Measurements from ENCODE around the gene RERG.
A peak's percentile ranks its signal among the peaks of the same experiment; 100 is the strongest.

The RERG gene

GRCh38 chr12:15183821-15184220 is 37.4 kb downstream of the RERG start:
- DNase-seq: no peak

GRCh38 chr12:15181017-15181683 is 40.1 kb downstream of the RERG start:
- DNase-seq: no peak

- no peak for DNase-seq
Measured at GRCh38 chr12:15180325-15180724, 40.9 kb downstream of the RERG start.

GRCh38 chr12:15179672-15180071 is 41.5 kb downstream of the RERG start:
- DNase-seq: no peak

- no peak for DNase-seq
Measured at GRCh38 chr12:15173142-15173541, 48.1 kb downstream of the RERG start.

GRCh38 chr12:15172060-15172822 is 49.0 kb downstream of the RERG start:
- no peak for DNase-seq

- DNase-seq: no peak
Measured at GRCh38 chr12:15171012-15171655, 50.1 kb downstream of the RERG start.

GRCh38 chr12:15168026-15168678 is 53.1 kb downstream of the RERG start:
- no peak for DNase-seq

GRCh38 chr12:15165012-15165659 is 56.1 kb downstream of the RERG start:
- no peak for DNase-seq

GRCh38 chr12:15163030-15163976 is 57.9 kb downstream of the RERG start:
- DNase-seq: peak; percentile 42

- DNase-seq: no peak
Measured at GRCh38 chr12:15158083-15158482, 63.1 kb downstream of the RERG start.

- DNase-seq: no peak
Measured at GRCh38 chr12:15157269-15157671, 63.9 kb downstream of the RERG start.

GRCh38 chr12:15155271-15155670 is 65.9 kb downstream of the RERG start:
- DNase-seq: peak; percentile 83

GRCh38 chr12:15154103-15154502 is 67.1 kb downstream of the RERG start:
- DNase-seq: no peak

GRCh38 chr12:15152868-15153267 is 68.3 kb downstream of the RERG start:
- DNase-seq: no peak

GRCh38 chr12:15152456-15152855 is 68.8 kb downstream of the RERG start:
- DNase-seq: no peak

- DNase-seq: peak; percentile 73
Measured at GRCh38 chr12:15151161-15152091, 69.8 kb downstream of the RERG start.

- DNase-seq: no peak
Measured at GRCh38 chr12:15146585-15146984, 74.6 kb downstream of the RERG start.

GRCh38 chr12:15143467-15143866 is 77.8 kb downstream of the RERG start:
- no peak for DNase-seq

- no peak for DNase-seq
Measured at GRCh38 chr12:15142711-15143110, 78.5 kb downstream of the RERG start.

GRCh38 chr12:15131431-15131830 is 89.8 kb downstream of the RERG start:
- DNase-seq: no peak
